ENCODE results near the gene DDIT3. TPM values are rescaled to one million over a fixed set of nuclear protein-coding genes. Genes with fewer than 3 reads are reported as not detected.

Gene DDIT3
- total and polyA plus RNA-seq, 10 donors: 18.0 to 43.9 (median 23.0) TPM

DNA sequence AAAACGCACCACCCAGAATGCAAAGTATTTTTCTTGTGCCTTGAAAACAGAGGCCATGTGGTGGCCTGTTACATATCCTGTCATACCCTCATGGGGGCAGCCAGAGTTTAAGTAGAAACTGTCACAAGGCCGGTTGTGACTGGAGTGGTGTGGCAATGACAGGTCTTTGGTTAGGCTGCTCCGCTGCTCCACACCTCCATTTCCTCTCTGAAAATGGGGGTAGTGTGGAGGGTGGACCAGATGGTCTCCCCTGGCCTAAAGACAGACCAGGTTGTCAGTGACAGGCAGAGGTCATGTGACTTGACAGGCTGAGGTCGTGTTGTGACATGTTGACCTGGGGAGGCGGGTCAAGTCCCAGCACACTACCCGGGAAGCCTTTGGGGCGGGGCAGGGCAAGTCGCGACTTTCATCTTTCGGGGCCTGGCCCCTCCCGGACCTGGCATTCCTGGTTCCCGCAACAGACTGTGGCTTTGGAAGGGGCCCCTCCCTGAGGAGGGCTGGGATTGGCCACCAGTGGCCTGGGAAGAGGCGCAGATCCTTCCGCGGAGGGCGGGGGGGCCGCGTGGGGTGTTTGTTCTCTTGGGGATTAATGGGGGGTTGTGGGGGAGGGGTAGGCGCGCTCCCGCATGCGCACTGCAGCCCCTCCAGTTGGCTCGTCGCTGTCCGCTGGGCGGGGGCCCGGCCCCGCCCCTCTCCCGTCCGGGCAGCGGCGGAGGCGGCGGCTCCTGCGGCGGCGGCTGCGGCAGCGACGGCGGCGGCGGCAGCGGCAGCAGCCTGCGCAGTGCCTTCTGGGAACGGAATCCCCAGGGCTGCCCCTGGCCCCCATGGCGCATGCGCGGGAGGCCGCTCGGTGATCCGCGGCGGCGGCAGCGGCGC is 1.9 kb upstream of the DDIT3 start, which contains the start of gene MBD6:
TSS of gene MBD6 (plus strand) at position 814 of the 876 bp plus-strand sequence. CDS start 1,480 bp downstream, outside the sequence.
- H3K4me3 ChIP-seq: peak within 1 kb of the TSS; percentile 58 to 89 (median 70)
- no peaks in the 10 kb centered on the region for H3K9me3 ChIP-seq
- no peaks in the 10 kb centered on the region for H3K27me3 ChIP-seq (replicated peaks in 1 of 7)
- peaks cover 47 to 87% (median 68%) of the 10 kb centered on the region in 6 donors for H3K4me1 ChIP-seq
- H3K36me3 ChIP-seq: peaks cover 0 to 51% (median 40%) of the 10 kb centered on the region in 6 donors
- peak within 1 kb of the TSS; percentile 98 to 100 (median 99) for H3K27ac ChIP-seq
- 0 to 5% (median 1%) methylated on average over 3 to 57 of the region's 57 CpGs for WGBS, 5 donors
- TF ChIP-seq POLR2AphosphoS5 (IDR thresholded peaks at IDR 0.05) (peak; percentile 79 to 86 (median 81)), POLR2A (IDR thresholded peaks at IDR 0.05) (peak in 1 of 3 donors; percentile 34), CTCF (IDR thresholded peaks at IDR 0.05 in 8 of 11, conservative IDR thresholded peaks at IDR 0.05 in 3 of 11) (peak in 3 of 11 experiments; percentile 6 to 19 (median 14))
- peak; percentile 98 for DNase-seq
- intact Hi-C loops (cut with DNase I; ENCODE audit: low total_unique reads): no loop called here

DNA sequence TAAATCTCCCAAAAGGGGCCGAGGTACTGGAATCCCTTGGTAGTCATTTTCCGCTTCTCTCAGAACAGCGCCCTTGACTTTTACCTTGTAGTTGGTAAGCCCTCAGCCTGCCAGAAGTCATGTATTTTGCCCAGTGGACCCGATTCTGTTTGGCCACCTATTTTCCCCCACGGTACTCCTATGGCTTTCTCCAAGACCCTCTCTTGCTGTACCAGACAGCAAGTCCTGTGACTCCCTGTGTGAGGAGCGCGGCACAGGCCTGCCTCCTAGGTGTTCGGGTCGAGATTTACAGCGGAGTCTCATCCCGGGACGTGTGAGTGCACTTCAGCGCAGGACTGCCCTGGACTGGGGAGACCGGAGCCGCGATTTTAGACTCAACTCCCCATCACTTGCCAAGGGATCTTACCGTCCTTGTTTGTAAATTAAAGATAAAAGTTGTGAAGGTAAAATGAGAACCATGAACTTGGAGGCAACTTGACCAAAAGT is 1.3 kb upstream of the DDIT3 start:
- Histone ChIP-seq H3K27me3 (replicated peaks in 1 of 7) (no peaks in the 10 kb centered on the region), H3K9me3 (no peaks in the 10 kb centered on the region), H3K4me1 (peaks cover 47 to 87% (median 74%) of the 10 kb centered on the region in 6 donors), H3K4me3 (peak overlapping the region in 6 of 8 donors; percentile 60 to 89 (median 74)), H3K27ac (peak overlapping the region; percentile 98 to 100 (median 99)), H3K36me3 (peaks cover 0 to 51% (median 40%) of the 10 kb centered on the region in 6 donors)
- intact Hi-C loops (cut with DNase I; ENCODE audit: low total_unique reads): no loop called here
- WGBS, 5 donors: 57 to 67% (median 58%) methylated on average over 17 of the region's 17 CpGs
- peak; percentile 88 for DNase-seq
- no peak for TF ChIP-seq POLR2A (IDR thresholded peaks at IDR 0.05)
- TF ChIP-seq POLR2AphosphoS5 (IDR thresholded peaks at IDR 0.05): no peak
- no peak for TF ChIP-seq CTCF (IDR thresholded peaks at IDR 0.05 in 8 of 11, conservative IDR thresholded peaks at IDR 0.05 in 3 of 11)

DNA sequence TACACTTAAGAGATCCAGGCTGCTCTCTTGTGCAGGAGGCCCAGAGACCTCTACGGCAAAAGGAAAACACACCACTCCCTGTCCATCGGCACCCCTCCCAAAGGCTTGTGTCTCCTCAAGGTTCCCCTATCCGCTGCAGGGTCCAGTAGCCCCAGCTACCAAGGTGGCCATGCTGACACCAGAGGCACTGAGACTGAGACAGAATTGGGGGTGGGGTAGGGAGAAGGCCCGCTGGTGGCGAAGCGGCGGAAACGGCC is 590 bp downstream of the DDIT3 start:
- Histone ChIP-seq H3K4me1 (peaks cover 45 to 75% (median 66%) of the 10 kb centered on the region in 6 donors), H3K9me3 (no peaks in the 10 kb centered on the region), H3K27me3 (replicated peaks in 1 of 7) (no peaks in the 10 kb centered on the region), H3K36me3 (peaks cover 0 to 51% (median 40%) of the 10 kb centered on the region in 6 donors), H3K4me3 (peak overlapping the region; percentile 51 to 90 (median 78)), H3K27ac (peak overlapping the region; percentile 98 to 100 (median 99))
- TF ChIP-seq POLR2AphosphoS5 (IDR thresholded peaks at IDR 0.05): no peak
- TF ChIP-seq POLR2A (IDR thresholded peaks at IDR 0.05): no peak
- no peak for TF ChIP-seq CTCF (IDR thresholded peaks at IDR 0.05 in 8 of 11, conservative IDR thresholded peaks at IDR 0.05 in 3 of 11)
- intact Hi-C loops (cut with DNase I; ENCODE audit: low total_unique reads): no loop called here
- WGBS, 5 donors: 0 to 1% (median 0%) methylated on average over 8 of the region's 8 CpGs
- DNase-seq: no peak

Data from spleen (tissue), 11 donors.